Pancreas (tissue), 10 donors: ENCODE measurements around the gene NKIRAS1. TPM values are rescaled to one million over a fixed set of nuclear protein-coding genes. Genes with fewer than 3 reads are reported as not detected.

Experiments
- ATAC-seq, 4 donors: fragments of 200-7000 bp; cut with Tn5 transposase; one replicate each; pipeline versions ENCODE4 v1.8.0 to v1.9.1; 2020; ENCODE audit warnings: mild to moderate bottlenecking in 4 of 4, moderate library complexity in 4 of 4
- DNase-seq, 6 donors: peaks; one replicate each; pipeline ENCODE4 v3.0.0-alpha.2; 2020
- FAIRE-seq: peaks from 2 replicates; lab custom pipeline; 2012; peaks lifted over from hg19 to GRCh38; lab: Jason Lieb, UNC
- H3K27ac ChIP-seq, 4 donors: fragments of 200-600 bp; sonication (generic); 1 replicate in 3 of 4; 2 replicates in 1 of 4; pipeline versions ENCODE4 v1.5.0 to v1.8.0; 2020
- H3K27me3 ChIP-seq, 4 donors: fragments of 200-600 bp; one replicate each; pipeline ENCODE4 v1.8.0; 2021
- H3K36me3 ChIP-seq, 3 donors: fragments of 200-600 bp; sonication (generic) in 1 of 3; one replicate each; pipeline versions ENCODE4 v1.5.0 to v1.8.0; 2020 to 2021
- H3K4me1 ChIP-seq, 3 donors: fragments of 200-600 bp; one replicate each; pipeline ENCODE4 v1.8.0; 2021
- H3K4me3 ChIP-seq, 4 donors: fragments of 200-600 bp; sonication (generic) in 2 of 4; one replicate each; pipeline versions ENCODE4 v1.5.0 to v1.8.0; 2020 to 2021
- H3K9me3 ChIP-seq, 4 donors: fragments of 200-600 bp; one replicate each; pipeline ENCODE4 v1.8.0; 2021
- WGBS, 2 donors: extraction: QIAGEN DNeasy Blood & Tissue Kit; methylation state at CpG; one replicate each; pipeline ENCODE4 v1.1.7; 2013; 5-methylcytosine and 5-hydroxymethylcytosine counted together
- intact Hi-C, 3 donors: fragments of 100-400 bp; cut with DNase I; formaldehyde crosslinking; loops; one replicate each; pipeline versions ENCODE4 v1.11.1 to v1.14.2; 2022
- polyA plus RNA-seq, 2 donors: library from polyadenylated mRNA; stranded (reverse); fragments of 200-250 nt; gene quantifications; one replicate each; pipeline ENCODE4 v1.2.3, GENCODE V29; 2013
- total RNA-seq, 6 donors: library from RNA; stranded (reverse); fragmentation: NEBNext Ultra II Directional in 4 of 6; extraction: Animal tissue kit (Norgen Biotek cat#: 25700) in 4 of 6; gene quantifications; one replicate each; pipeline versions ENCODE4 v1.2.1 to v1.2.4, GENCODE V29; 2021 to 2023
- TF ChIP-seq, protein P1 (sequence below), 4 donors: fragments of 200-600 bp; sonication (generic) in 3 of 4; IDR thresholded peaks; one replicate each; pipeline versions ENCODE4 v1.5.0 to v1.8.0; 2021; ENCODE audit warnings: antibody characterized with exemption in 4 of 4
- donor health status: healthy with polysubstance abuse.
- donor health status: DM: no; HTN: no; CAD: no; lungs with moderate emphysema.
- donor health status: DM: no; HTN: no; CAD: no.
- donor health status: control.
- donor health status: control.
- donor health status: Bipolar disorder and iron deficiency.
- donor health status: DM: yes; HTN: yes; CAD: no.
- donor health status: DM: no; HTN: no; CAD: no.
- donor health status: DM: no; HTN: no; CAD: no.
- donor health status: DM: yes; HTN: yes; CAD: no.

Gene NKIRAS1
- total and polyA plus RNA-seq, 8 donors, result 2.7 to 5.9 (median 3.8) TPM

DNA sequence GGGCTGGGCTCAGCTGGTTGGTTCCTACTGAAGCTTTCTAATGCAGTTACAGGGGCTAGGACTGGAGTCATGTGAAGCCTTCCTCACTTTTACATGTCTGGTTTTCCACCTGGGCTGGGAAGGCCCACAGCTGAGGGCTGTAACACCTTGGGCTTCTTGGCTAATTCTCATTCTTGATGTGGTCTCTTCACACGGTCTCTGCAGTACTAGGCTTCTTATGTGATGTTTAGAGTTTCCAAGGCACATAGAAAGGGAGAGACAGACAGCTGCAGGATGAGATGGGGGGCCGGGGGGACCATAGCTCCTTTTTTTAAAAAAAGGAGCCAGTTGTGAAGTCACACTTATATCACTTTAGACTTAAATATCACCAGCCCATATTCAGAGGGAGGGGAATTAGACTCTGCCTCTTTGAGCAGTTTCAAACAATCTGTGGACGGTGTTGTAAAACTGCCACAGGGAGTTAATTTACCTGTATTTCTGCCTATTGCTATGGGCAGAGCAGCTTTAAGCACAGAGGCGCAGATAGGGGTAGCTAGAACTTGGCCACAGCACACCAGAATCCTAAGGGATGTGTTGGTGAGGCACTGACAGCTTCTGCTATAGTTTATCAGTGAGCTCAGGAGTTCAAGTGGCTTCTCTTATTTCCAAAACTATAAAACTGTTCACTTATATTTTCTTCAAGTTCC lies 46.7 kb downstream of the NKIRAS1 start:
- DNase-seq (no peak), FAIRE-seq (no peak), ATAC-seq (no peak)
- no peak overlapping the region for H3K4me3 ChIP-seq
- H3K9me3 ChIP-seq, result no peaks in the 10 kb centered on the region
- H3K27ac ChIP-seq, result no peak overlapping the region
- TF ChIP-seq, protein P1, sequence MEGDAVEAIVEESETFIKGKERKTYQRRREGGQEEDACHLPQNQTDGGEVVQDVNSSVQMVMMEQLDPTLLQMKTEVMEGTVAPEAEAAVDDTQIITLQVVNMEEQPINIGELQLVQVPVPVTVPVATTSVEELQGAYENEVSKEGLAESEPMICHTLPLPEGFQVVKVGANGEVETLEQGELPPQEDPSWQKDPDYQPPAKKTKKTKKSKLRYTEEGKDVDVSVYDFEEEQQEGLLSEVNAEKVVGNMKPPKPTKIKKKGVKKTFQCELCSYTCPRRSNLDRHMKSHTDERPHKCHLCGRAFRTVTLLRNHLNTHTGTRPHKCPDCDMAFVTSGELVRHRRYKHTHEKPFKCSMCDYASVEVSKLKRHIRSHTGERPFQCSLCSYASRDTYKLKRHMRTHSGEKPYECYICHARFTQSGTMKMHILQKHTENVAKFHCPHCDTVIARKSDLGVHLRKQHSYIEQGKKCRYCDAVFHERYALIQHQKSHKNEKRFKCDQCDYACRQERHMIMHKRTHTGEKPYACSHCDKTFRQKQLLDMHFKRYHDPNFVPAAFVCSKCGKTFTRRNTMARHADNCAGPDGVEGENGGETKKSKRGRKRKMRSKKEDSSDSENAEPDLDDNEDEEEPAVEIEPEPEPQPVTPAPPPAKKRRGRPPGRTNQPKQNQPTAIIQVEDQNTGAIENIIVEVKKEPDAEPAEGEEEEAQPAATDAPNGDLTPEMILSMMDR (IDR thresholded peaks at IDR 0.05), result no peak
- 97 to 99% methylated on average over 4 of the region's 4 CpGs for WGBS, 2 donors
- intact Hi-C loops, result no loop called here
- no peaks in the 10 kb centered on the region for H3K36me3 ChIP-seq
- H3K4me1 ChIP-seq, result peaks cover 8 to 17% (median 16%) of the 10 kb centered on the region in 3 donors
- H3K27me3 ChIP-seq, result no peaks in the 10 kb centered on the region

DNA sequence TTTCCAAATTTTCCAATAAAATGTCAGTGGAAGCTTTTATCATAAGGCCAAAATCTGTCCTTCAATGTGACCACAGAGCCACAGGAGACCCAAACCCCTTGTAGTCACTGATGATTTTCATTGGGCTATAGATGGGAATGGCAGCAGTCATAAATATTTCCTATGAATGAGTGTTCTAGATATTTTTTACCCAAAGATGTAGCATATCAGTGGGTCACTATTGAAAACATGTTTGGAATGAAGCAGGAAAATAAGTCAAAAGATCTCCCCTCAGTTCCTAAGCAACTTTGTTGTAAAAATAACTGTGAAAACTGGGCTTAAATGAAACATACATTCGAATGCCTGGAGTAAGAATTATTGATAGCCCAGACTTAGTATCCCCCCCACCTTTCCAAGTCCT lies 49.0 kb downstream of the NKIRAS1 start:
- 81 to 84% methylated on average over 1 of the region's 1 CpG for WGBS, 2 donors
- Histone ChIP-seq H3K36me3 (no peaks in the 10 kb centered on the region), H3K4me1 (peaks cover 11 to 18% (median 18%) of the 10 kb centered on the region in 3 donors), H3K9me3 (no peaks in the 10 kb centered on the region), H3K27me3 (no peaks in the 10 kb centered on the region), H3K4me3 (no peak overlapping the region), H3K27ac (no peak overlapping the region)
- ATAC-seq, result no peak
- TF ChIP-seq, protein P1 (IDR thresholded peaks at IDR 0.05), result no peak
- DNase-seq, result no peak
- FAIRE-seq, result no peak
- intact Hi-C loops, result no loop called here

DNA sequence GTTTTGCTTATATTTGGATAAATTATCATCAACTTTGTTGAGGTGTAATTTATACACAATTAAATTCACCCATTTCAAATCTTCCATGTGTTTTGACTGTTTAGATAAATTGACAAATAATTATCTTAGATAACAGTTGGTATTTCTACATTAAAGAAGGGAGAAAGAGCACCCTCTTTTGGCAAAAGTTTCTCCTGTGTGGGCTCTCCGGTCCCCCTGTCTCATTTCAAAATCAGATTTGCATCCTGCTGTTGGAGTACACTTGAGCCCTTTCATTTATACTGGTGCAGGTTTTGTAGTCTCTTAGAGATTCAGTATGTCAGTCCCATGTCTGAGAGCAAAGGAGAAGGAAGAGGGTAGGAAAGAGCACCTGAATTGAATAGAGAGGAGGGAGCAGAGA lies 49.4 kb downstream of the NKIRAS1 start:
- Histone ChIP-seq H3K27me3 (no peaks in the 10 kb centered on the region), H3K27ac (no peak overlapping the region), H3K4me3 (no peak overlapping the region), H3K4me1 (peaks cover 11 to 18% (median 18%) of the 10 kb centered on the region in 3 donors), H3K9me3 (no peaks in the 10 kb centered on the region), H3K36me3 (no peaks in the 10 kb centered on the region)
- TF ChIP-seq, protein P1 (IDR thresholded peaks at IDR 0.05), result no peak
- no peak for ATAC-seq
- WGBS, 2 donors, result 75 to 76% methylated on average over 1 of the region's 1 CpG
- FAIRE-seq, result no peak
- intact Hi-C loops, result no loop called here
- DNase-seq, result no peak

DNA sequence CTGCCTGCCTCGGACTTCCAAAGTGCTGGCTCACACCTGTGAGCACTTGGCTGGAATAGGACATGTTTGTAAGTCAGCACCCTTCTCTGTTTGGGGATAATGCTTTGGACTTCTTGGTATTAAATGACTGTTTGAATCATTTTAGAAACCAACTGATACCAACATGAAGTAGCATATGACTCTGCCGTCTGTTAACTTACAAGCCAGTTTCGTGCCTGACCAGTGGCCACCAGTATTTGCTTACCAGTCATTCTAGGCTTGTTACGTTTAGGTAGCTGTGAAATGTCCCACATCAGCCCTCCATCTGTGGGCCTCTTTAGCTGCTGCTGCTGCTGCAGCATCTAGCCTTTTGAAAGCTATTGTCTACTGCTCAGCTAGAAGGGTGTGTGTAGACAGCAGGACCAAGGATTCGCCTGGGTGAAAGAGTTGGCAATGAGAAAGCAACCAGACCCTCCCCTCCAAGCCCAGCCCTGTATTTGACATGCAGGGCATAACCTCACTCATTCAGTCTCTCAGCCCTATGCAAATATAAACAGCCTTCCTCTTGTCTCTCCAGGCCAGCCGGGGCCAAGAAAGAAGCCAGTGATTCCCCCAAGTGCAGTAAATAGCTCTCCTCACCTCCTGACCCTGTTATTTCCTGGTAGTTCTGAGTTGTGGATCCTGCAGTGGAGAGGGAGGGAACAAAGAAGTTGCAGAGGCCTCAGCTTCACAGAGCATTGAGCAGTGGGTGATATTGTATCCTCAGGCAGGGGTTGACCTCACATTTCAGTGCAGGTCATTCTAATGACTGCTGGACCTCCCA lies 51.0 kb downstream of the NKIRAS1 start:
- Histone ChIP-seq H3K36me3 (no peaks in the 10 kb centered on the region), H3K4me3 (no peak overlapping the region), H3K27ac (peak overlapping the region in 2 of 4 donors; percentile 2 to 35), H3K27me3 (no peaks in the 10 kb centered on the region), H3K4me1 (peaks cover 11 to 18% (median 18%) of the 10 kb centered on the region in 3 donors), H3K9me3 (no peaks in the 10 kb centered on the region)
- intact Hi-C loops, result no loop called here
- 69 to 70% methylated on average over 6 of the region's 6 CpGs for WGBS, 2 donors
- ATAC-seq (peak; percentile 43 to 76 (median 72)), FAIRE-seq (no peak), DNase-seq (no peak)
- TF ChIP-seq, protein P1 (IDR thresholded peaks at IDR 0.05), result no peak
